ENCODE results near the gene SOX10. TPM values are rescaled to one million over a fixed set of nuclear protein-coding genes. Genes with fewer than 3 reads are reported as not detected.

SOX10 gene
- total and polyA plus RNA-seq, 7 donors, result 0.10 to 0.36 (median 0.18) TPM; not detected in 2

GRCh38 chr22:38027487-38027886, 43.1 kb upstream of the SOX10 start:
- DNase-seq (no peak), ATAC-seq (no peak)
- no peaks in the 10 kb centered on the region for H3K4me1 ChIP-seq
- no peak overlapping the region for H3K27ac ChIP-seq
- no peak for TF ChIP-seq CTCF (IDR thresholded peaks at IDR 0.05)
- no peaks in the 10 kb centered on the region for H3K9me3 ChIP-seq
- intact Hi-C loops (cut with DNase I), result no loop called here
- WGBS, 3 donors, result 69 to 80% (median 75%) methylated on average over 9 of the region's 9 CpGs
- no peaks in the 10 kb centered on the region for H3K27me3 ChIP-seq (ENCODE audit: insufficient read depth in 3 of 3, low read length in 2 of 3)
- H3K4me3 ChIP-seq, result no peak overlapping the region
- H3K36me3 ChIP-seq (ENCODE audit: insufficient read depth in 1 of 2, low read depth in 1 of 2), result no peaks in the 10 kb centered on the region

GRCh38 chr22:38026130-38027111, 42.1 kb upstream of the SOX10 start:
- DNase-seq, result no peak
- no peak overlapping the region for H3K4me3 ChIP-seq
- no peak overlapping the region for H3K27ac ChIP-seq
- H3K9me3 ChIP-seq, result no peaks in the 10 kb centered on the region
- H3K36me3 ChIP-seq (ENCODE audit: insufficient read depth in 1 of 2, low read depth in 1 of 2), result no peaks in the 10 kb centered on the region
- WGBS, 3 donors, result 64 to 71% (median 69%) methylated on average over 21 to 22 of the region's 22 CpGs
- H3K4me1 ChIP-seq, result no peaks in the 10 kb centered on the region
- TF ChIP-seq CTCF (IDR thresholded peaks at IDR 0.05), result no peak
- no peaks in the 10 kb centered on the region for H3K27me3 ChIP-seq (ENCODE audit: insufficient read depth in 3 of 3, low read length in 2 of 3)
- intact Hi-C loops (cut with DNase I), result no loop called here
- ATAC-seq, result no peak

DNA sequence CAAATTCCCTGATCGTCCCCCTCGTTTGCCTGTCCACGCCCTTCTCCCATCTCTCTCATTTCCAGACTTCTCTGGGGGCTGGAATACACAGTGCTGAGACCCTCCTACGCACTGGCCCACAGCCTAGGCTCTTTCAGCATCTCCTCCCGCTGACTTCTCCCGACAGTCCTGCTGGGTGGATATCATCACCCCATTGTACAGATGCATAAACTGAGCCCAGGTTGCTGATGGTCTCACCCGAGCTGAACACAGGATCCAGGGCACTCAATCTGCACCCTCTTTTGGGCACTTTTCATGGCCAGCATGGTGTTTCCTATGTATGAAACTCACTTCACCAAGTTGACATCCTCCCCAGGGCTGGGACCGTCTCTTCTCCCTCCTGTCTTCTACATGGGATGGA, 41.2 kb upstream of the SOX10 start:
- Histone ChIP-seq H3K4me1 (no peaks in the 10 kb centered on the region), H3K9me3 (no peaks in the 10 kb centered on the region), H3K27ac (no peak overlapping the region), H3K4me3 (no peak overlapping the region), H3K36me3 (ENCODE audit: insufficient read depth in 1 of 2, low read depth in 1 of 2) (no peaks in the 10 kb centered on the region), H3K27me3 (ENCODE audit: insufficient read depth in 3 of 3, low read length in 2 of 3) (no peaks in the 10 kb centered on the region)
- TF ChIP-seq CTCF (IDR thresholded peaks at IDR 0.05), result no peak
- DNase-seq (no peak), ATAC-seq (no peak)
- intact Hi-C loops (cut with DNase I), result no loop called here
- 89 to 93% (median 92%) methylated on average over 8 of the region's 8 CpGs for WGBS, 3 donors

GRCh38 chr22:38023045-38023444, 38.7 kb upstream of the SOX10 start:
- no peak overlapping the region for H3K4me3 ChIP-seq
- DNase-seq, result no peak
- intact Hi-C loops (cut with DNase I), result no loop called here
- H3K4me1 ChIP-seq, result no peaks in the 10 kb centered on the region
- 87 to 91% (median 87%) methylated on average over 6 of the region's 6 CpGs for WGBS, 3 donors
- no peak for TF ChIP-seq CTCF (IDR thresholded peaks at IDR 0.05)
- no peak for ATAC-seq
- no peaks in the 10 kb centered on the region for H3K36me3 ChIP-seq (ENCODE audit: insufficient read depth in 1 of 2, low read depth in 1 of 2)
- no peaks in the 10 kb centered on the region for H3K9me3 ChIP-seq
- no peaks in the 10 kb centered on the region for H3K27me3 ChIP-seq (ENCODE audit: insufficient read depth in 3 of 3, low read length in 2 of 3)
- H3K27ac ChIP-seq, result no peak overlapping the region
